Endothelial cell of umbilical vein (primary cell): ENCODE results near the gene PROK1. TPM values are rescaled to one million over a fixed set of nuclear protein-coding genes. Genes with fewer than 3 reads are reported as not detected.

Experiments
- BruUV-seq: library from RNA; stranded (reverse); fragments of 400-500 nt; replicated peaks from 2 replicates; lab custom pipeline; 2021; lab: Mats Ljungman, UMichigan
- CTCF ChIA-PET: fragments of 300-600, 350-600 bp; sonication (Branson Sonifier 250); formaldehyde crosslinking; loops from one replicate; lab custom pipeline; 2021; ENCODE audit warnings: antibody characterized with exemption, inconsistent platforms; lab: Charles Lee
- POLR2A ChIA-PET: fragments of 300-600, 350-600 bp; sonication (Branson Sonifier 250); formaldehyde crosslinking; loops from one replicate; lab custom pipeline; 2021; ENCODE audit warnings: antibody characterized with exemption, inconsistent platforms; lab: Charles Lee
- DNase-seq: peaks from one replicate; pipeline ENCODE4 v3.0.0-alpha.2; 2011; ENCODE audit warnings: low read depth, low spot score
- FAIRE-seq: peaks from 2 replicates; lab custom pipeline; 2011; peaks lifted over from hg19 to GRCh38; lab: Jason Lieb, UNC
- H2AFZ ChIP-seq: 2 replicates; pipeline ENCODE4 v1.6.0; 2012; ENCODE audit warnings: low read depth, low read length, control low read depth, inconsistent platforms
- H3K27ac ChIP-seq: 2 replicates; pipeline ENCODE4 v1.5.1; 2011; ENCODE audit warnings: low read depth, mild to moderate bottlenecking, control low read depth, low read length, moderate library complexity; ENCODE audit not compliant: insufficient read depth
- H3K27me3 ChIP-seq, 2 experiments: 2 replicates each; pipeline versions ENCODE4 v1.6.0 to v1.6.1; 2011; ENCODE audit warnings: low read length in 2 of 2, mixed read lengths in 1 of 2; ENCODE audit not compliant: control insufficient read depth in 2 of 2, insufficient read depth in 2 of 2
- H3K36me3 ChIP-seq, 2 experiments: 2 replicates in 1 of 2; 3 replicates in 1 of 2; pipeline ENCODE4 v1.5.1; 2011; ENCODE audit warnings: low read length in 2 of 2, mild to moderate bottlenecking in 1 of 2, moderate library complexity in 1 of 2; ENCODE audit not compliant: control insufficient read depth in 2 of 2, insufficient read depth in 2 of 2; ENCODE audit errors: extremely low read depth in 1 of 2
- H3K4me1 ChIP-seq: 3 replicates; pipeline ENCODE4 v1.5.1; 2011; ENCODE audit warnings: mild to moderate bottlenecking, low read length; ENCODE audit not compliant: control insufficient read depth, insufficient read depth; ENCODE audit errors: extremely low read depth
- H3K4me2 ChIP-seq: 2 replicates; pipeline ENCODE4 v1.6.1; 2011; ENCODE audit warnings: low read length, control low read depth, mixed read lengths; ENCODE audit not compliant: insufficient read depth
- H3K4me3 ChIP-seq, 3 experiments: fragments of 200-600 bp in 1 of 3; sonication (generic), shearing (Covaris generic) in 1 of 3; replicated peaks in 1 of 3; 2 replicates each; pipeline ENCODE4 v1.5.1; 2011 to 2016; ENCODE audit warnings: control low read depth in 3 of 3, low read length in 3 of 3, mild to moderate bottlenecking in 2 of 3, inconsistent platforms in 1 of 3, low read depth in 1 of 3, moderate library complexity in 1 of 3; ENCODE audit not compliant: insufficient read depth in 1 of 3
- H3K79me2 ChIP-seq: 2 replicates; pipeline ENCODE4 v1.6.0; 2012; ENCODE audit warnings: low read length, inconsistent platforms; ENCODE audit not compliant: control insufficient read depth, insufficient read depth
- H3K9ac ChIP-seq: replicated peaks from 2 replicates; pipeline ENCODE3; 2011; ENCODE audit warnings: low read length, control low read depth; ENCODE audit not compliant: insufficient read depth; ENCODE audit errors: extremely low read depth
- H3K9me1 ChIP-seq: replicated peaks from 3 replicates; pipeline ENCODE4 v1.6.0; 2011; ENCODE audit warnings: mild to moderate bottlenecking, low read length; ENCODE audit not compliant: control insufficient read depth, insufficient read depth; ENCODE audit errors: extremely low read depth
- H3K9me3 ChIP-seq: replicated peaks from 2 replicates; pipeline ENCODE4 v1.5.1; 2012; ENCODE audit warnings: low read length, inconsistent platforms; ENCODE audit not compliant: control insufficient read depth, insufficient read depth
- H4K20me1 ChIP-seq: replicated peaks from 2 replicates; pipeline ENCODE3; 2011; ENCODE audit warnings: mild to moderate bottlenecking, low read length; ENCODE audit not compliant: control insufficient read depth, insufficient read depth; ENCODE audit errors: extremely low read depth
- FOS ChIP-seq: IDR thresholded peaks from 2 replicates; pipeline ENCODE4 v1.6.1; 2011; ENCODE audit warnings: mild to moderate bottlenecking, low read length, moderate library complexity, borderline replicate concordance; ENCODE audit not compliant: insufficient read depth
- GATA2 ChIP-seq: IDR thresholded peaks from 2 replicates; pipeline ENCODE4 v1.7.0; 2011; ENCODE audit warnings: low read depth, mild to moderate bottlenecking, moderate library complexity, mixed read lengths, low read length; ENCODE audit not compliant: insufficient read length, insufficient read depth
- JUN ChIP-seq: IDR thresholded peaks from 2 replicates; pipeline ENCODE4 v1.6.1; 2011; ENCODE audit warnings: borderline replicate concordance, low read depth; ENCODE audit not compliant: insufficient read length, insufficient read depth
- MYC ChIP-seq: IDR thresholded peaks from one replicate; pipeline ENCODE4 v1.6.1; 2011; ENCODE audit warnings: mild to moderate bottlenecking, low read depth, low read length
- POLR2AphosphoS5 ChIP-seq: IDR thresholded peaks from 2 replicates; pipeline ENCODE4 v1.6.1; 2012; ENCODE audit warnings: low read depth, mild to moderate bottlenecking, control low read depth, low read length, moderate library complexity; ENCODE audit not compliant: insufficient read depth
- dilution Hi-C: fragments of 300-500 bp; cut with MboI; formaldehyde crosslinking; loops from one replicate; pipeline ENCODE4 v1.15.0; 2019; ENCODE audit warnings: low sequenced_read_pairs; ENCODE audit not compliant: extremely low pct_ligation_motif_present
- intact Hi-C: fragments of 100-400 bp; cut with micrococcal nuclease; formaldehyde crosslinking; loops from one replicate; pipeline ENCODE4 v1.10.0; 2022
- polyA plus RNA-seq, 4 experiments: library from polyadenylated mRNA; depleted of rRNA in 3 of 4; stranded (reverse) in 3 of 4; unstranded in 1 of 4; fragments of >200 nt; gene quantifications; 2 replicates each; pipeline versions ENCODE4 v1.2.1 to v1.2.3, GENCODE V29; 2011 to 2012; ENCODE audit warnings: missing spikeins in 1 of 4
- total RNA-seq: library from RNA; stranded (reverse); gene quantifications from 2 replicates; pipeline ENCODE4 v1.2.3, GENCODE V29; 2021
- TF ChIP-seq, protein P1 (sequence below): IDR thresholded peaks from 2 replicates; pipeline ENCODE4 v1.6.1; 2011; ENCODE audit not compliant: insufficient read depth, insufficient read length
- TF ChIP-seq, protein P2 (sequence below), 2 donors: IDR thresholded peaks; 1 replicate in 1 of 2; 2 replicates in 1 of 2; pipeline ENCODE4 v1.5.1; 2011; ENCODE audit warnings: low read length in 2 of 2, mild to moderate bottlenecking in 2 of 2, moderate library complexity in 2 of 2, control low read depth in 1 of 2, inconsistent platforms in 1 of 2, low read depth in 1 of 2; ENCODE audit not compliant: insufficient read depth in 1 of 2; ENCODE audit errors: extremely low read depth in 1 of 2

The PROK1 gene
- total and polyA plus RNA-seq, 2 donors (not counting 3 experiments of a cell fraction or from before 2014, with no cell fraction given), result not detected

DNA sequence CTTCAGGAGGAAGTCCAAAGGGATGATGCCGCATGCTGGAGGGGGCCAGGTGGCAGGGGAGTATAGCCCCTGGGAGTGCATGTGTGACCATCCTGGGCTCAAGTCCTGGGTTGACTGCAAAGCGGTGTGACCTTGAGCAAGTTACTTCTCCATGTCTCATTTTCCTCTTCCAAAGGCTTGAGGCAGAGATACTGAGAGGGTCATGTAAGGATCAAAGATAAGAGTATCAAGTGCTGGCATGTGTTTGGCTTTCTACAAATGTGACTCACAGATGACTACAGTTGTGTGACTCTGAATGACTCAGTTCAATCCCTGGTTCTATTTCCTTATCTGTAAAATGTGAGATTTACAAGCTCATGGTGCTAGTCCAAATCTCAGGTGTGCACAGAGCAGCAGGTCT is 26.1 kb downstream of the PROK1 start:
- no TSS peak for BruUV-seq
- dilution Hi-C loops, result no loop called here

More for the DNA sequence above, 26.1 kb downstream of the PROK1 start:
- no peak overlapping the region for H3K27ac ChIP-seq
- no peaks in the 10 kb centered on the region for H3K79me2 ChIP-seq
- peaks cover 0 to 3% of the 10 kb centered on the region in 2 experiments for H3K27me3 ChIP-seq
- H3K9me3 ChIP-seq, result no peaks in the 10 kb centered on the region
- H3K4me3 ChIP-seq, result no peak overlapping the region
- CTCF ChIA-PET, result interaction anchor here (1.0 to 4.7 kb wide), 9 partner anchors 8 to 290 kb away, joined by 3 to 68 read pairs (median 4); no protein-coding TSS in a partner anchor
- intact Hi-C loops, result no loop called here
- no peaks in the 10 kb centered on the region for H3K36me3 ChIP-seq
- POLR2A ChIA-PET, result no interaction called here
- H3K4me1 ChIP-seq, result peaks cover 13% of the 10 kb centered on the region
- TF ChIP-seq, protein P1, sequence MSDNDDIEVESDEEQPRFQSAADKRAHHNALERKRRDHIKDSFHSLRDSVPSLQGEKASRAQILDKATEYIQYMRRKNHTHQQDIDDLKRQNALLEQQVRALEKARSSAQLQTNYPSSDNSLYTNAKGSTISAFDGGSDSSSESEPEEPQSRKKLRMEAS, result no peak
- TF ChIP-seq GATA2 (peak; percentile 95), FOS (peak; percentile 93), POLR2AphosphoS5 (peak; percentile 36), JUN (peak; percentile 75), MYC (no peak)
- TF ChIP-seq, protein P2, sequence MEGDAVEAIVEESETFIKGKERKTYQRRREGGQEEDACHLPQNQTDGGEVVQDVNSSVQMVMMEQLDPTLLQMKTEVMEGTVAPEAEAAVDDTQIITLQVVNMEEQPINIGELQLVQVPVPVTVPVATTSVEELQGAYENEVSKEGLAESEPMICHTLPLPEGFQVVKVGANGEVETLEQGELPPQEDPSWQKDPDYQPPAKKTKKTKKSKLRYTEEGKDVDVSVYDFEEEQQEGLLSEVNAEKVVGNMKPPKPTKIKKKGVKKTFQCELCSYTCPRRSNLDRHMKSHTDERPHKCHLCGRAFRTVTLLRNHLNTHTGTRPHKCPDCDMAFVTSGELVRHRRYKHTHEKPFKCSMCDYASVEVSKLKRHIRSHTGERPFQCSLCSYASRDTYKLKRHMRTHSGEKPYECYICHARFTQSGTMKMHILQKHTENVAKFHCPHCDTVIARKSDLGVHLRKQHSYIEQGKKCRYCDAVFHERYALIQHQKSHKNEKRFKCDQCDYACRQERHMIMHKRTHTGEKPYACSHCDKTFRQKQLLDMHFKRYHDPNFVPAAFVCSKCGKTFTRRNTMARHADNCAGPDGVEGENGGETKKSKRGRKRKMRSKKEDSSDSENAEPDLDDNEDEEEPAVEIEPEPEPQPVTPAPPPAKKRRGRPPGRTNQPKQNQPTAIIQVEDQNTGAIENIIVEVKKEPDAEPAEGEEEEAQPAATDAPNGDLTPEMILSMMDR (IDR thresholded peaks at IDR 0.05; ENCODE audit: extremely low read depth in 1 of 2, insufficient read depth in 1 of 2, low read depth in 1 of 2, low read length in 2 of 2), result no peak
- FAIRE-seq, result peak; percentile 85
- H3K9me1 ChIP-seq, result no peaks in the 10 kb centered on the region
- no peak overlapping the region for H2AFZ ChIP-seq
- H3K4me2 ChIP-seq, result no peak overlapping the region
- DNase-seq, result peak; percentile 62
- no peaks in the 10 kb centered on the region for H4K20me1 ChIP-seq
- no peak overlapping the region for H3K9ac ChIP-seq
